IMR-90 (cell line): ENCODE data around the gene DSCAML1.

Source experiments
- POLR2A ChIP-seq: IDR thresholded peaks from 2 replicates; pipeline ENCODE4 v1.6.1; 2012; ENCODE audit warnings: mild to moderate bottlenecking, low read depth, low read length
- RAD21 ChIP-seq: IDR thresholded peaks from 2 replicates; pipeline ENCODE4 v1.6.1; 2012; ENCODE audit warnings: low read length, improper control_type of control experiment

GRCh38 chr11:117495357-117495756 is 301.7 kb downstream of the DSCAML1 start:
- no peak for TF ChIP-seq POLR2A
- TF ChIP-seq RAD21, result no peak
